A549 treated with dexamethasone at 1 μM for 4 hours (cell line): ENCODE measurements around the gene ITPKB. TPM values are rescaled to one million over a fixed set of nuclear protein-coding genes. Genes with fewer than 3 reads are reported as not detected.

Experiments
- total RNA-seq: library from RNA; stranded (reverse); fragments of 200-300 nt; extraction: Qiagen RNA extraction; gene quantifications from 5 replicates; pipeline ENCODE4 v1.2.3, GENCODE V29; 2022

ITPKB gene
- 2.2 to 3.1 TPM (median 2.9 TPM) in 5 replicates for total RNA-seq

GRCh38 chr1:226738995-226739695, at the start of gene ITPKB:
Gene ITPKB, minus strand, starts transcription at chr1:226739282. Its CDS starts 1,824 bp downstream, at chr1:226737458.

Other genes with a start within 250 kb of the ITPKB start
- not detected in 5 replicates for gene STUM, start 190.5 kb downstream of the ITPKB start, total RNA-seq
- gene PSEN2, start 131.3 kb upstream of the ITPKB start, total RNA-seq, result 26.8 to 30.6 TPM (median 29.2 TPM) in 5 replicates
- 14.0 to 19.3 TPM (median 18.8 TPM) in 5 replicates for gene COQ8A, start 201.0 kb upstream of the ITPKB start, total RNA-seq